HepG2 (cell line): ENCODE measurements around the gene EPSTI1.

Source experiments
- EP300 ChIP-seq, 3 experiments: sonication (generic) in 1 of 3; formaldehyde crosslinking in 1 of 3; IDR thresholded peaks; 2 replicates each; pipeline versions ENCODE4 v1.5.1 to v1.6.1; 2011 to 2020; ENCODE audit warnings: low read depth in 2 of 3, low read length in 2 of 3, borderline replicate concordance in 1 of 3, improper control_type of control experiment in 1 of 3, mild to moderate bottlenecking in 1 of 3, missing genetic modification reagents in 1 of 3, moderate library complexity in 1 of 3
- FOXJ3 ChIP-seq: sonication (generic); formaldehyde crosslinking; IDR thresholded peaks from 2 replicates; pipeline ENCODE4 v1.4.0; 2020; ENCODE audit warnings: missing genetic modification reagents, mild to moderate bottlenecking, borderline replicate concordance
- RAD21 ChIP-seq: fragments of 450-650 bp; formaldehyde crosslinking; IDR thresholded peaks from 2 replicates; pipeline ENCODE4 v1.5.0; 2020; ENCODE audit warnings: mild to moderate bottlenecking
- RFX5 ChIP-seq: IDR thresholded peaks from 2 replicates; pipeline ENCODE4 v1.6.1; 2011; ENCODE audit warnings: low read depth, low read length, improper control_type of control experiment
- TMF1 ChIP-seq: sonication (generic); formaldehyde crosslinking; IDR thresholded peaks from 2 replicates; pipeline ENCODE4 v1.8.1; 2022; ENCODE audit warnings: low read depth, missing genetic modification reagents
- ZNF713 ChIP-seq: sonication (generic); formaldehyde crosslinking; IDR thresholded peaks from 2 replicates; pipeline ENCODE4 v1.4.0; 2020; ENCODE audit warnings: mild to moderate bottlenecking, missing genetic modification reagents
- TF ChIP-seq, protein P1 (sequence below): sonication (generic); formaldehyde crosslinking; IDR thresholded peaks from 2 replicates; pipeline ENCODE4 v1.5.0; 2020; ENCODE audit warnings: mild to moderate bottlenecking, missing genetic modification reagents, moderate library complexity
- TF ChIP-seq, protein P2 (sequence below): sonication (generic); formaldehyde crosslinking; IDR thresholded peaks from 2 replicates; pipeline ENCODE4 v1.4.0; 2020; ENCODE audit warnings: missing genetic modification reagents, mild to moderate bottlenecking, borderline replicate concordance

DNA sequence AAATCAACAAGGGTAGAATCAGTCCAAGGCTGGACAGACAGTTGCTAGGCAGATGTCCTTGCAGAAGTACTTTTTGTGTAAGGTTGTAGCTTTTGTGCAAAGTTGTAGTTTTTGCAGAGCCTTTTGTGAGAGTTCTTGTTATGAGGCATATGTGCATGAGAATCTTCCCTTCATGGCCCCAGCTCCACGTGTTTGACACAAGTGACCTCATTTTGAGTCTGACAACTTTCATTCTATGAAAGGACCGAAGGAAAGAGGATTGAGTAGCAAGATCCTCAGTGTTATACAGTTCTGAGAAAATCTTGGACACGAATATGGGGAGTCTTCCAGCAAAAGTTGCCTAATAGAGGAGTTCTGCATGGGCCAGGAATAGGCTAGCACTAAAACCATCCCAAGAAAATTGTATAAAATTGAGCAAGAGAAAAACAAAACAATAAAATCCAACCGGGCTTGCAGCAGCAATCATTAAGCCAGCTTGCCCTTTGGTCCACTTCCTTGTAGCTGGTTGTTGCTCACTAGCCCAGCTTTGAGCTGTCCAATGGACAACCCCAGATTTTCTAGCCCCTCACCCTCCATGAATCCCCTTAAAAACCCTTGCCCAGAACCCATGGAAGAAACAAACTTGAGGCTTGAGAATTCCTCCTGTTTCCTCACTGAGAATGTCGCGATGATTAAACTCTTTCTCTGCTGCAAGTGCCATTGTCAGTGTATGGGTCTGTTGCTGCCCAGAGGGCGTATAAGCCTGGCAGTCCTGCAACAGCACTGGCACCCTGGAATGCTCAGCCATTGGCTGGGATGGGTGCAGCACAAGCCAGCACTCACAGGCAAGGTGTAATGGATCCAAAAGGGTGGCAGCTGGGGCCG is 6.5 kb downstream of the EPSTI1 start:
- no peak for TF ChIP-seq FOXJ3 (CRISPR knock-in tag)
- TF ChIP-seq ZNF713 (CRISPR knock-in tag) = no peak
- 0 out of 2 replicates have a peak, but pooled peaks have one; percentile 17 for TF ChIP-seq RFX5
- TF ChIP-seq TMF1 (CRISPR knock-in tag) = no peak
- no peak for TF ChIP-seq EP300 (IDR thresholded peaks at IDR 0.05; ENCODE audit: low read depth in 2 of 2, low read length in 2 of 2)
- no peak for TF ChIP-seq EP300 (CRISPR knock-in tag; IDR thresholded peaks at IDR 0.05; ENCODE audit: borderline replicate concordance)
- TF ChIP-seq, protein P1, sequence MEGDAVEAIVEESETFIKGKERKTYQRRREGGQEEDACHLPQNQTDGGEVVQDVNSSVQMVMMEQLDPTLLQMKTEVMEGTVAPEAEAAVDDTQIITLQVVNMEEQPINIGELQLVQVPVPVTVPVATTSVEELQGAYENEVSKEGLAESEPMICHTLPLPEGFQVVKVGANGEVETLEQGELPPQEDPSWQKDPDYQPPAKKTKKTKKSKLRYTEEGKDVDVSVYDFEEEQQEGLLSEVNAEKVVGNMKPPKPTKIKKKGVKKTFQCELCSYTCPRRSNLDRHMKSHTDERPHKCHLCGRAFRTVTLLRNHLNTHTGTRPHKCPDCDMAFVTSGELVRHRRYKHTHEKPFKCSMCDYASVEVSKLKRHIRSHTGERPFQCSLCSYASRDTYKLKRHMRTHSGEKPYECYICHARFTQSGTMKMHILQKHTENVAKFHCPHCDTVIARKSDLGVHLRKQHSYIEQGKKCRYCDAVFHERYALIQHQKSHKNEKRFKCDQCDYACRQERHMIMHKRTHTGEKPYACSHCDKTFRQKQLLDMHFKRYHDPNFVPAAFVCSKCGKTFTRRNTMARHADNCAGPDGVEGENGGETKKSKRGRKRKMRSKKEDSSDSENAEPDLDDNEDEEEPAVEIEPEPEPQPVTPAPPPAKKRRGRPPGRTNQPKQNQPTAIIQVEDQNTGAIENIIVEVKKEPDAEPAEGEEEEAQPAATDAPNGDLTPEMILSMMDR (CRISPR knock-in tag) = no peak
- TF ChIP-seq, protein P2, sequence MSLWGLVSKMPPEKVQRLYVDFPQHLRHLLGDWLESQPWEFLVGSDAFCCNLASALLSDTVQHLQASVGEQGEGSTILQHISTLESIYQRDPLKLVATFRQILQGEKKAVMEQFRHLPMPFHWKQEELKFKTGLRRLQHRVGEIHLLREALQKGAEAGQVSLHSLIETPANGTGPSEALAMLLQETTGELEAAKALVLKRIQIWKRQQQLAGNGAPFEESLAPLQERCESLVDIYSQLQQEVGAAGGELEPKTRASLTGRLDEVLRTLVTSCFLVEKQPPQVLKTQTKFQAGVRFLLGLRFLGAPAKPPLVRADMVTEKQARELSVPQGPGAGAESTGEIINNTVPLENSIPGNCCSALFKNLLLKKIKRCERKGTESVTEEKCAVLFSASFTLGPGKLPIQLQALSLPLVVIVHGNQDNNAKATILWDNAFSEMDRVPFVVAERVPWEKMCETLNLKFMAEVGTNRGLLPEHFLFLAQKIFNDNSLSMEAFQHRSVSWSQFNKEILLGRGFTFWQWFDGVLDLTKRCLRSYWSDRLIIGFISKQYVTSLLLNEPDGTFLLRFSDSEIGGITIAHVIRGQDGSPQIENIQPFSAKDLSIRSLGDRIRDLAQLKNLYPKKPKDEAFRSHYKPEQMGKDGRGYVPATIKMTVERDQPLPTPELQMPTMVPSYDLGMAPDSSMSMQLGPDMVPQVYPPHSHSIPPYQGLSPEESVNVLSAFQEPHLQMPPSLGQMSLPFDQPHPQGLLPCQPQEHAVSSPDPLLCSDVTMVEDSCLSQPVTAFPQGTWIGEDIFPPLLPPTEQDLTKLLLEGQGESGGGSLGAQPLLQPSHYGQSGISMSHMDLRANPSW = no peak
- no peak for TF ChIP-seq RAD21 (CRISPR knock-in tag)
